HepG2 (cell line): Measurements from ENCODE around the gene SLC23A2. TPM values are rescaled to one million over a fixed set of nuclear protein-coding genes. Genes with fewer than 3 reads are reported as not detected.

Experiments
- ATAC-seq: fragments of 200-7000 bp; cut with Tn5 transposase; 3 replicates; pipeline ENCODE4 v1.9.1; 2020; ENCODE audit warnings: mild to moderate bottlenecking, moderate library complexity
- BruUV-seq: library from RNA; stranded (reverse); fragments of 400-500 nt; replicated peaks from 2 replicates; lab custom pipeline; 2021; lab: Mats Ljungman, UMichigan
- CTCF ChIA-PET: fragments of 300-600 bp; formaldehyde crosslinking; extraction: SDS; loops from one replicate; lab custom pipeline; 2021; ENCODE audit warnings: low total read pairs, inconsistent platforms, low intra/inter-chr PET ratio; lab: Yijun Ruan, JAX
- POLR2A ChIA-PET: fragments of 350-600 bp; sonication (Branson Sonifier 250); formaldehyde crosslinking; loops from one replicate; lab custom pipeline; 2020; ENCODE audit warnings: antibody characterized with exemption, inconsistent platforms; lab: Yijun Ruan, JAX
- DNase-seq: peaks from one replicate; pipeline ENCODE4 v3.0.0-alpha.2; 2015; ENCODE audit warnings: low spot score
- FAIRE-seq: peaks from 3 replicates; lab custom pipeline; 2011; peaks lifted over from hg19 to GRCh38; lab: Jason Lieb, UNC
- H2AFZ ChIP-seq: one replicate; pipeline ENCODE4 v1.6.1; 2011; ENCODE audit warnings: low read length, inconsistent platforms
- H3K27ac ChIP-seq: fragments of 300-600 bp; 3 replicates; pipeline ENCODE4 v1.8.0; 2011; ENCODE audit warnings: mixed run types, mild to moderate bottlenecking, mixed read lengths, low read length, inconsistent platforms; ENCODE audit not compliant: insufficient read depth; ENCODE audit errors: extremely low read length
- H3K27me3 ChIP-seq, 2 experiments: fragments of 200-600 bp in 1 of 2; 2 replicates in 1 of 2; 3 replicates in 1 of 2; pipeline versions ENCODE4 v1.6.0 to v1.8.0; 2011; ENCODE audit warnings: low read length in 2 of 2, mild to moderate bottlenecking in 2 of 2, moderate library complexity in 2 of 2, inconsistent platforms in 1 of 2; ENCODE audit not compliant: insufficient read depth in 2 of 2, control insufficient read depth in 1 of 2
- H3K36me3 ChIP-seq, 2 experiments: fragments of 200-600 bp in 1 of 2; replicated peaks in 1 of 2; 2 replicates in 1 of 2; 3 replicates in 1 of 2; pipeline versions ENCODE4 v1.5.1 to v1.8.0; 2011; ENCODE audit warnings: low read length in 2 of 2, inconsistent platforms in 1 of 2; ENCODE audit not compliant: insufficient read depth in 2 of 2, control insufficient read depth in 1 of 2
- H3K4me1 ChIP-seq: 2 replicates; pipeline ENCODE4 v1.5.1; 2012; ENCODE audit warnings: low read length, inconsistent platforms; ENCODE audit not compliant: insufficient read depth
- H3K4me2 ChIP-seq: 2 replicates; pipeline ENCODE4 v1.6.0; 2011; ENCODE audit warnings: low read depth, low read length, inconsistent platforms
- H3K4me3 ChIP-seq, 3 experiments: fragments of 200-600 bp in 1 of 3; sonication (generic), shearing (Covaris generic) in 1 of 3; replicated peaks in 1 of 3; 2 replicates each; pipeline ENCODE4 v1.5.1; 2011 to 2016; ENCODE audit warnings: low read length in 3 of 3, inconsistent platforms in 2 of 3, low read depth in 2 of 3, mild to moderate bottlenecking in 2 of 3, control low read depth in 1 of 3, mixed read lengths in 1 of 3; ENCODE audit not compliant: insufficient read depth in 1 of 3
- H3K79me2 ChIP-seq: one replicate; pipeline ENCODE4 v1.6.1; 2011; ENCODE audit warnings: low read length, inconsistent platforms; ENCODE audit not compliant: insufficient read depth
- H3K9ac ChIP-seq: 2 replicates; pipeline ENCODE4 v1.6.0; 2011; ENCODE audit warnings: mild to moderate bottlenecking, low read depth, low read length, inconsistent platforms; ENCODE audit not compliant: insufficient read depth
- H3K9me3 ChIP-seq: 2 replicates; pipeline ENCODE4 v1.5.1; 2012; ENCODE audit warnings: mild to moderate bottlenecking, low read length
- H4K20me1 ChIP-seq: 2 replicates; pipeline ENCODE4 v1.6.0; 2011; ENCODE audit warnings: inconsistent platforms, mild to moderate bottlenecking, low read length, moderate library complexity; ENCODE audit not compliant: insufficient read depth
- GABPB1 ChIP-seq: IDR thresholded peaks from 2 replicates; pipeline ENCODE4 v1.6.1; 2016; ENCODE audit warnings: mild to moderate bottlenecking, missing genetic modification reagents, moderate library complexity, missing compliant biosample characterization
- IRF2 ChIP-seq: IDR thresholded peaks from 2 replicates; pipeline ENCODE4 v1.6.1; 2018; ENCODE audit warnings: missing genetic modification reagents, missing compliant biosample characterization
- KLF6 ChIP-seq: IDR thresholded peaks from 2 replicates; pipeline ENCODE4 v1.8.0; 2016; ENCODE audit warnings: missing biosample characterization, missing genetic modification reagents
- MED13 ChIP-seq: sonication (generic); formaldehyde crosslinking; IDR thresholded peaks from 2 replicates; pipeline ENCODE4 v1.5.0; 2020; ENCODE audit warnings: missing genetic modification reagents
- MIER3 ChIP-seq: IDR thresholded peaks from 2 replicates; pipeline ENCODE4 v1.6.1; 2016; ENCODE audit warnings: missing compliant biosample characterization, borderline replicate concordance
- MXD3 ChIP-seq: IDR thresholded peaks from 2 replicates; pipeline ENCODE4 v1.6.1; 2016; ENCODE audit warnings: mild to moderate bottlenecking, missing biosample characterization, missing genetic modification reagents
- NFRKB ChIP-seq: fragments of 450-650 bp; IDR thresholded peaks from 2 replicates; pipeline ENCODE4 v1.6.1; 2017
- PCBP2 ChIP-seq: fragments of 200-400 bp; formaldehyde crosslinking; optimal IDR thresholded peaks from 2 replicates; pipeline ENCODE3; 2018; ENCODE audit warnings: low read length, low read depth; ENCODE audit not compliant: poor library complexity, severe bottlenecking
- RELA ChIP-seq: sonication (generic); formaldehyde crosslinking; IDR thresholded peaks from 2 replicates; pipeline ENCODE4 v1.4.0; 2020; ENCODE audit warnings: missing genetic modification reagents
- REPIN1 ChIP-seq: sonication (generic); formaldehyde crosslinking; IDR thresholded peaks from 2 replicates; pipeline ENCODE4 v1.8.0; 2022; ENCODE audit warnings: missing genetic modification reagents, low read depth, mild to moderate bottlenecking, borderline replicate concordance
- RFX5 ChIP-seq: IDR thresholded peaks from 2 replicates; pipeline ENCODE4 v1.6.1; 2011; ENCODE audit warnings: low read depth, low read length, improper control_type of control experiment
- SNRNP70 ChIP-seq: fragments of 200-400 bp; formaldehyde crosslinking; IDR thresholded peaks from 2 replicates; pipeline ENCODE4 v1.6.1; 2017; ENCODE audit warnings: mild to moderate bottlenecking, low read depth, low read length, moderate library complexity
- SRSF9 ChIP-seq: fragments of 200-400 bp; formaldehyde crosslinking; IDR thresholded peaks from 2 replicates; pipeline ENCODE4 v1.6.1; 2018; ENCODE audit warnings: borderline replicate concordance, mild to moderate bottlenecking, low read depth, low read length; ENCODE audit not compliant: insufficient read depth, poor library complexity, severe bottlenecking
- TFE3 ChIP-seq: IDR thresholded peaks from 2 replicates; pipeline ENCODE4 v1.6.1; 2016
- ZFP36 ChIP-seq: fragments of 150-350 bp; IDR thresholded peaks from 2 replicates; pipeline ENCODE4 v1.6.1; 2018; ENCODE audit warnings: borderline replicate concordance, low read length, low read depth; ENCODE audit not compliant: partially characterized antibody
- ZNF224 ChIP-seq: sonication (generic); formaldehyde crosslinking; IDR thresholded peaks from 2 replicates; pipeline ENCODE4 v1.5.0; 2020; ENCODE audit warnings: mild to moderate bottlenecking, missing genetic modification reagents
- ZNF33A ChIP-seq: sonication (generic); formaldehyde crosslinking; IDR thresholded peaks from 2 replicates; pipeline ENCODE4 v1.5.1; 2020; ENCODE audit warnings: missing genetic modification reagents, mild to moderate bottlenecking, moderate library complexity, borderline replicate concordance
- ZNF460 ChIP-seq: sonication (generic); formaldehyde crosslinking; IDR thresholded peaks from 2 replicates; pipeline ENCODE4 v1.5.1; 2020; ENCODE audit warnings: missing genetic modification reagents, mild to moderate bottlenecking, borderline replicate concordance
- ZNF572 ChIP-seq: sonication (generic); formaldehyde crosslinking; IDR thresholded peaks from 2 replicates; pipeline ENCODE4 v1.5.1; 2020; ENCODE audit warnings: mild to moderate bottlenecking, missing genetic modification reagents
- ZNF607 ChIP-seq: sonication (generic); formaldehyde crosslinking; IDR thresholded peaks from 2 replicates; pipeline ENCODE4 v1.5.1; 2020; ENCODE audit warnings: missing genetic modification reagents, mild to moderate bottlenecking, borderline replicate concordance
- ZNF775 ChIP-seq: sonication (generic); formaldehyde crosslinking; IDR thresholded peaks from 2 replicates; pipeline ENCODE4 v1.4.0; 2020; ENCODE audit warnings: missing genetic modification reagents, mild to moderate bottlenecking, moderate library complexity, borderline replicate concordance
- WGBS: methylation state at CpG from one replicate; pipeline ENCODE4 v1.1.6; 2017; ENCODE audit warnings: low lambda C conversion rate; 5-methylcytosine and 5-hydroxymethylcytosine counted together
- in situ Hi-C: cut with HindIII; loops from 2 replicates; pipeline ENCODE4 v1.10.0; 2017; ENCODE audit warnings: low pct_unique_long_range_greater_than_20kb; ENCODE audit not compliant: extremely low pct_ligation_motif_present
- intact Hi-C: fragments of 100-400 bp; cut with micrococcal nuclease; formaldehyde crosslinking; loops from one replicate; pipeline ENCODE4 v1.10.0; 2022; ENCODE audit not compliant: unreplicated experiment
- polyA plus RNA-seq, 8 experiments: library from polyadenylated mRNA; depleted of rRNA in 3 of 8; stranded (reverse) in 7 of 8; unstranded in 1 of 8; fragments of >200 nt; fragmentation: Illumina TruSeq in 4 of 8; extraction: Trizol in 4 of 8; gene quantifications; 2 replicates each; pipeline versions ENCODE4 v1.2.1 to v1.2.3, GENCODE V29; 2011 to 2016; ENCODE audit warnings: low read depth in 4 of 8, missing spikeins in 1 of 8, mixed read lengths in 1 of 8; ENCODE audit not compliant: insufficient read depth in 1 of 8
- total RNA-seq, 5 experiments: library from RNA; depleted of rRNA; stranded (reverse); fragments of >200 nt; fragmentation: Illumina TruSeq; extraction: Trizol; gene quantifications; 2 replicates each; pipeline ENCODE4 v1.2.3, GENCODE V29; 2016; ENCODE audit warnings: low read depth in 1 of 5

SLC23A2 gene
- total and polyA plus RNA-seq, 2 of the 13 experiments (the other 11 are each of a cell fraction or from before 2014, with no cell fraction given): 42.2 to 51.2 TPM

- TF ChIP-seq REPIN1 (CRISPR knock-in tag) (no peak), TFE3 (no peak), RELA (no peak), ZNF460 (CRISPR knock-in tag) (no peak), SRSF9 (no peak), ZNF607 (no peak), SNRNP70 (no peak), ZFP36 (no peak)
Measured at GRCh38 chr20:4946585-4946984, 54.7 kb downstream of the SLC23A2 start (continued).

- Histone ChIP-seq H2AFZ (no peak overlapping the region), H3K4me2 (no peak overlapping the region), H3K9ac (no peak overlapping the region), H3K36me3 (peaks cover 9 to 28% of the 10 kb centered on the region in 2 experiments), H3K27me3 (no peaks in the 10 kb centered on the region), H3K27ac (no peak overlapping the region), H3K79me2 (peaks cover 23% of the 10 kb centered on the region), H3K9me3 (no peaks in the 10 kb centered on the region), H4K20me1 (peaks cover 2% of the 10 kb centered on the region; the same call in 1 of the 2 replicates), H3K4me1 (peaks cover 20% of the 10 kb centered on the region), H3K4me3 (no peak overlapping the region)
- no peak for TF ChIP-seq ZNF572 (CRISPR knock-in tag)
- no peak for TF ChIP-seq PCBP2
- TF ChIP-seq MIER3 (CRISPR knock-in tag): no peak
- no peak for TF ChIP-seq MED13 (CRISPR knock-in tag)
- no peak for TF ChIP-seq RFX5
- no peak for TF ChIP-seq ZNF224 (CRISPR knock-in tag)
- no peak for TF ChIP-seq ZNF33A (CRISPR knock-in tag)
- TF ChIP-seq NFRKB: no peak
- no peak for TF ChIP-seq IRF2
- no peak for TF ChIP-seq MXD3 (CRISPR knock-in tag)
- no peak for TF ChIP-seq KLF6 (CRISPR knock-in tag)
- no peak for TF ChIP-seq GABPB1
- TF ChIP-seq ZNF775 (CRISPR knock-in tag): no peak
- DNase-seq: no peak
- POLR2A ChIA-PET: no interaction called here
- intact Hi-C loops (no loop called here), in situ Hi-C loops (no loop called here)
- no peak for ATAC-seq
- WGBS: 97% methylated on average over 6 of the region's 6 CpGs
- CTCF ChIA-PET: no interaction called here
- FAIRE-seq: no peak
- no TSS peak for BruUV-seq
Measured at GRCh38 chr20:4944518-4945313, 56.6 kb downstream of the SLC23A2 start.
